Small intestine (tissue), 7 donors: Measurements from ENCODE around the gene DDX54. TPM values are rescaled to one million over a fixed set of nuclear protein-coding genes. Genes with fewer than 3 reads are reported as not detected.
A peak's percentile ranks its signal among the peaks of the same experiment; 100 is the strongest.
"Not testable (repeated sequence)": the region's sequence is repeated elsewhere in the genome, so short reads cannot be mapped to it uniquely, and the experiment has no call there.

Experiments used
- DNase-seq, 2 donors: peaks; one replicate each; pipeline versions ENCODE4 v3.0.0 to v3.0.0-alpha.2; 2013
- FAIRE-seq: peaks from 2 replicates; lab custom pipeline; 2012; peaks lifted over from hg19 to GRCh38; lab: Jason Lieb, UNC
- H3K27ac ChIP-seq, 3 donors: one replicate each; pipeline ENCODE4 v1.5.1; 2013; ENCODE audit warnings: low read length in 2 of 3, mild to moderate bottlenecking in 2 of 3, control low read depth in 1 of 3, inconsistent platforms in 1 of 3, low read depth in 1 of 3, moderate library complexity in 1 of 3
- H3K27me3 ChIP-seq, 3 donors: one replicate each; pipeline ENCODE4 v1.6.1; 2013; ENCODE audit warnings: low read length in 3 of 3, inconsistent platforms in 1 of 3; ENCODE audit not compliant: control insufficient read depth in 3 of 3, insufficient read depth in 3 of 3
- H3K36me3 ChIP-seq, 3 donors: one replicate each; pipeline ENCODE4 v1.6.1; 2013; ENCODE audit warnings: low read length in 3 of 3, inconsistent platforms in 1 of 3, low read depth in 1 of 3, mild to moderate bottlenecking in 1 of 3, moderate library complexity in 1 of 3; ENCODE audit not compliant: control insufficient read depth in 3 of 3, insufficient read depth in 2 of 3
- H3K4me1 ChIP-seq, 3 donors: one replicate each; pipeline ENCODE4 v1.6.1; 2013; ENCODE audit warnings: low read length in 2 of 3, inconsistent platforms in 1 of 3, low read depth in 1 of 3, mild to moderate bottlenecking in 1 of 3, moderate library complexity in 1 of 3; ENCODE audit not compliant: control insufficient read depth in 3 of 3, insufficient read depth in 2 of 3
- H3K4me3 ChIP-seq, 3 donors: one replicate each; pipeline ENCODE4 v1.5.1; 2013; ENCODE audit warnings: low read length in 3 of 3, control low read depth in 1 of 3, inconsistent platforms in 1 of 3, low read depth in 1 of 3, mild to moderate bottlenecking in 1 of 3, moderate library complexity in 1 of 3
- H3K9me3 ChIP-seq, 2 donors: one replicate each; pipeline ENCODE4 v1.6.1; 2013; ENCODE audit warnings: low read depth in 1 of 2, low read length in 1 of 2; ENCODE audit not compliant: control insufficient read depth in 2 of 2, insufficient read depth in 1 of 2
- WGBS, 3 donors: extraction: QIAGEN DNeasy Blood & Tissue Kit; methylation state at CpG; one replicate each; pipeline ENCODE4 v1.1.7; 2013; 5-methylcytosine and 5-hydroxymethylcytosine counted together
- polyA plus RNA-seq, 4 donors: library from polyadenylated mRNA; stranded (reverse) in 3 of 4; unstranded in 1 of 4; fragments of 200-250 nt in 3 of 4; fragments of 120-200 nt in 1 of 4; gene quantifications; one replicate each; pipeline versions ENCODE4 v1.2.1 to v1.2.3, GENCODE V29; 2013
- donor health status: healthy with polysubstance abuse.
- donor health status: control.
- donor health status: control.
- donor health status: Bipolar disorder and iron deficiency.
- donor health status: healthy.

The DDX54 gene
- polyA plus RNA-seq, 4 donors, result 34.9 to 75.6 (median 51.8) TPM

- H3K27ac ChIP-seq, result peak overlapping the region in 1 of 3 donors; percentile 82
- 58 to 69% (median 65%) methylated on average over 6 of the region's 6 CpGs for WGBS, 3 donors
- no peaks in the 10 kb centered on the region for H3K36me3 ChIP-seq
- no peaks in the 10 kb centered on the region for H3K9me3 ChIP-seq
- FAIRE-seq (no peak), DNase-seq (no peak)
- H3K4me3 ChIP-seq, result no peak overlapping the region
- H3K27me3 ChIP-seq, result no peaks in the 10 kb centered on the region
- H3K4me1 ChIP-seq, result peaks cover 0 to 4% (median 0%) of the 10 kb centered on the region in 3 donors
Measured at GRCh38 chr12:113207613-113208040, 22.3 kb upstream of the DDX54 start.

- not testable (repeated sequence) for DNase-seq, H3K36me3 ChIP-seq, FAIRE-seq, H3K4me3 ChIP-seq, H3K9me3 ChIP-seq, H3K27ac ChIP-seq, H3K4me1 ChIP-seq, H3K27me3 ChIP-seq
- WGBS, 3 donors, result 98 to 99% (median 98%) methylated on average over 5 of the region's 5 CpGs
Measured at GRCh38 chr12:113206802-113207201, 21.5 kb upstream of the DDX54 start.

GRCh38 chr12:113204804-113205203 lies 19.5 kb upstream of the DDX54 start:
- H3K4me1 ChIP-seq, result peaks cover 0 to 4% (median 0%) of the 10 kb centered on the region in 3 donors

GRCh38 chr12:113203852-113204760 lies 18.8 kb upstream of the DDX54 start:
- WGBS, 3 donors, result 87 to 89% (median 88%) methylated on average over 8 of the region's 8 CpGs
- H3K36me3 ChIP-seq, result no peaks in the 10 kb centered on the region
- FAIRE-seq (no peak), DNase-seq (no peak)
- no peaks in the 10 kb centered on the region for H3K9me3 ChIP-seq
- no peak overlapping the region for H3K4me3 ChIP-seq
- H3K4me1 ChIP-seq, result peaks cover 0 to 4% (median 0%) of the 10 kb centered on the region in 3 donors
- H3K27me3 ChIP-seq, result no peaks in the 10 kb centered on the region
- H3K27ac ChIP-seq, result no peak overlapping the region

More at GRCh38 chr12:113204804-113205203, 19.5 kb upstream of the DDX54 start:
- 49 to 82% (median 61%) methylated on average over 3 of the region's 3 CpGs for whole genome bisulfite sequencing, 3 donors
- Histone ChIP-seq H3K9me3 (no peaks in the 10 kb centered on the region), H3K36me3 (no peaks in the 10 kb centered on the region), H3K4me3 (no peak overlapping the region), H3K27me3 (no peaks in the 10 kb centered on the region), H3K27ac (no peak overlapping the region)
- FAIRE-seq (no peak), DNase-seq (peak in 1 of 2 donors; percentile 52)

- no peak overlapping the region for H3K4me3 ChIP-seq
- no peaks in the 10 kb centered on the region for H3K9me3 ChIP-seq
- WGBS, 3 donors, result 79 to 86% (median 81%) methylated on average over 4 of the region's 4 CpGs
- no peaks in the 10 kb centered on the region for H3K27me3 ChIP-seq
- no peaks in the 10 kb centered on the region for H3K36me3 ChIP-seq
- H3K27ac ChIP-seq, result no peak overlapping the region
- FAIRE-seq, result no peak
- H3K4me1 ChIP-seq, result no peaks in the 10 kb centered on the region
- DNase-seq, result no peak
Measured at GRCh38 chr12:113202300-113203075, 17.2 kb upstream of the DDX54 start.

GRCh38 chr12:113201187-113202177 lies 16.2 kb upstream of the DDX54 start:
- no peak for DNase-seq
- no peak overlapping the region for H3K4me3 ChIP-seq
- H3K4me1 ChIP-seq, result no peaks in the 10 kb centered on the region
- FAIRE-seq, result no peak
- no peaks in the 10 kb centered on the region for H3K9me3 ChIP-seq
- H3K27ac ChIP-seq, result no peak overlapping the region
- no peaks in the 10 kb centered on the region for H3K36me3 ChIP-seq
- no peaks in the 10 kb centered on the region for H3K27me3 ChIP-seq
- 82 to 89% (median 87%) methylated on average over 13 to 14 of the region's 14 CpGs for WGBS, 3 donors

- Histone ChIP-seq H3K4me1 (no peaks in the 10 kb centered on the region), H3K36me3 (no peaks in the 10 kb centered on the region), H3K4me3 (no peak overlapping the region), H3K27me3 (no peaks in the 10 kb centered on the region), H3K27ac (no peak overlapping the region), H3K9me3 (no peaks in the 10 kb centered on the region)
- no peak for FAIRE-seq
- 77 to 88% (median 88%) methylated on average over 12 of the region's 12 CpGs for WGBS, 3 donors
- no peak for DNase-seq
Measured at GRCh38 chr12:113200021-113200797, 14.9 kb upstream of the DDX54 start.
